Suprapubic skin (tissue), 4 donors: ENCODE results near the gene CAPN9.

Experiments
- POLR2A ChIP-seq, 2 donors: fragments of 450-650 bp; IDR thresholded peaks; one replicate each; pipeline ENCODE4 v1.6.1; 2017; ENCODE audit warnings: antibody characterized with exemption in 2 of 2, mild to moderate bottlenecking in 2 of 2, moderate library complexity in 2 of 2
- POLR2AphosphoS5 ChIP-seq, 3 donors: sonication (generic); formaldehyde crosslinking; IDR thresholded peaks; one replicate each; pipeline ENCODE4 v1.6.1; 2017; ENCODE audit warnings: antibody characterized with exemption in 3 of 3
- TF ChIP-seq, protein P1 (sequence below), 2 donors: fragments of 200-600 bp in 1 of 2; fragments of 450-650 bp in 1 of 2; sonication (generic) in 1 of 2; IDR thresholded peaks; one replicate each; pipeline ENCODE4 v1.5.1; 2016 to 2019; ENCODE audit warnings: antibody characterized with exemption in 2 of 2, mild to moderate bottlenecking in 1 of 2, moderate library complexity in 1 of 2

DNA sequence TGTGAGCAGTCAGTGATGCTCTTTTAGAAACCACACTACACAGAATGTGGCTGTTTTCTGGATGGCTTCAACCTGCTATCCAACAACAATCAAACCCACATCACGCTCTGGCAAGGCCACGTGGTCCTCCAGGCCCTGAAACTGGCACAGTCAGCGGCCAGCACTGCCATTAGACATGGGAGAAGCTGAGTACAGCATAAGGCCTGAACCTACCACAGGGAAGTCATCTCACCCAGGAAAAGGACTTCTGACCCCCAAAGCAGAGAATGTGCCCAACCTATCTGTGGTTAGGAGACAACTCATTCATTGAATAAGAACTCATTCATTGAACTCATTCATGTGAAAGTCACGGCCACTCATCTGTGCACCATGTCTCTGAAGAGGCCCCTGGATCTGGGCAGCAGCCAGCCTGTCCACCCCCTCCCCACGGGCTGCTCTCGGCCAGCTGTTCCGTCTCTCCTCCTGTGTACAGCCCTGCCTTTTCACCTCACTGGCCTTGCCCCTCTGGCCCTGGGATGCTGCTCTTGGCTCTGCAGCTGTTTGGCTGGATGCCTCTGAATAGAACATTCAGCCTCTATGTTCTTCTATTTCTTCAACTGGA lies 80.0 kb downstream of the CAPN9 start:
- TF ChIP-seq, protein P1, sequence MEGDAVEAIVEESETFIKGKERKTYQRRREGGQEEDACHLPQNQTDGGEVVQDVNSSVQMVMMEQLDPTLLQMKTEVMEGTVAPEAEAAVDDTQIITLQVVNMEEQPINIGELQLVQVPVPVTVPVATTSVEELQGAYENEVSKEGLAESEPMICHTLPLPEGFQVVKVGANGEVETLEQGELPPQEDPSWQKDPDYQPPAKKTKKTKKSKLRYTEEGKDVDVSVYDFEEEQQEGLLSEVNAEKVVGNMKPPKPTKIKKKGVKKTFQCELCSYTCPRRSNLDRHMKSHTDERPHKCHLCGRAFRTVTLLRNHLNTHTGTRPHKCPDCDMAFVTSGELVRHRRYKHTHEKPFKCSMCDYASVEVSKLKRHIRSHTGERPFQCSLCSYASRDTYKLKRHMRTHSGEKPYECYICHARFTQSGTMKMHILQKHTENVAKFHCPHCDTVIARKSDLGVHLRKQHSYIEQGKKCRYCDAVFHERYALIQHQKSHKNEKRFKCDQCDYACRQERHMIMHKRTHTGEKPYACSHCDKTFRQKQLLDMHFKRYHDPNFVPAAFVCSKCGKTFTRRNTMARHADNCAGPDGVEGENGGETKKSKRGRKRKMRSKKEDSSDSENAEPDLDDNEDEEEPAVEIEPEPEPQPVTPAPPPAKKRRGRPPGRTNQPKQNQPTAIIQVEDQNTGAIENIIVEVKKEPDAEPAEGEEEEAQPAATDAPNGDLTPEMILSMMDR (IDR thresholded peaks at IDR 0.05) = no peak
- TF ChIP-seq POLR2AphosphoS5 (IDR thresholded peaks at IDR 0.05) (no peak), POLR2A (IDR thresholded peaks at IDR 0.05) (no peak)
